Stimulated activated CD8-positive, alpha-beta memory T cell treated with anti-CD3 and anti-CD28 coated beads, Interleukin-12 subunit alpha, Interleukin-12 subunit beta, amount 100 ng/mL, for 24 hours (primary cell): Measurements from ENCODE around the gene SCAMP1.

Experiments
- DNase-seq: peaks from one replicate; pipeline ENCODE4 v3.0.0-alpha.2; 2020; ENCODE audit errors: extremely low read depth

Gene SCAMP1

GRCh38 chr5:78492650-78493049 is 132.2 kb downstream of the SCAMP1 start:
- DNase-seq: no peak

- no peak for DNase-seq
Observed at GRCh38 chr5:78495800-78496199, 135.4 kb downstream of the SCAMP1 start.

- no peak for DNase-seq
Observed at GRCh38 chr5:78496373-78496772, 136.0 kb downstream of the SCAMP1 start.

GRCh38 chr5:78497573-78498533 is 137.4 kb downstream of the SCAMP1 start:
- no peak for DNase-seq

GRCh38 chr5:78499485-78499884 is 139.1 kb downstream of the SCAMP1 start:
- DNase-seq: no peak

DNA sequence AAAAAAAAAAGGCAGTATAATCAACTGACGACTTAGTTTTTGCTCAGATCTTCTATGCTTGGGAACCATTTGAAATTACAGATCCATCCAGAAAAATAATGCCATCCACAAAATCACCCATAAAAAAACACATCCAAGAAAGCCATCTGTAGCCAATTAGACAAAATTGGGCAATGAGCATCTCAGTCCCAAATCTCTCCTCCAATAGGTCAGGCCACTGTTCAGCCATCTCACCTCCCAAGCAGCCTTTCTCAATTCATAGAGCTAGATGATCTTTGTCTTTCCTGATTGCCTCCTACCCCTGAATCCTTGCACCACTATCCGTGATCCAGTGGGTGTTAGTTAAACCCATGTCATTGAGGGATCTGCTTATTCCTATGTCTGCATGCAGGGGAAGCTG is 139.6 kb downstream of the SCAMP1 start:
- no peak for DNase-seq

- no peak for DNase-seq
Observed at GRCh38 chr5:78500871-78501270, 140.5 kb downstream of the SCAMP1 start.

DNA sequence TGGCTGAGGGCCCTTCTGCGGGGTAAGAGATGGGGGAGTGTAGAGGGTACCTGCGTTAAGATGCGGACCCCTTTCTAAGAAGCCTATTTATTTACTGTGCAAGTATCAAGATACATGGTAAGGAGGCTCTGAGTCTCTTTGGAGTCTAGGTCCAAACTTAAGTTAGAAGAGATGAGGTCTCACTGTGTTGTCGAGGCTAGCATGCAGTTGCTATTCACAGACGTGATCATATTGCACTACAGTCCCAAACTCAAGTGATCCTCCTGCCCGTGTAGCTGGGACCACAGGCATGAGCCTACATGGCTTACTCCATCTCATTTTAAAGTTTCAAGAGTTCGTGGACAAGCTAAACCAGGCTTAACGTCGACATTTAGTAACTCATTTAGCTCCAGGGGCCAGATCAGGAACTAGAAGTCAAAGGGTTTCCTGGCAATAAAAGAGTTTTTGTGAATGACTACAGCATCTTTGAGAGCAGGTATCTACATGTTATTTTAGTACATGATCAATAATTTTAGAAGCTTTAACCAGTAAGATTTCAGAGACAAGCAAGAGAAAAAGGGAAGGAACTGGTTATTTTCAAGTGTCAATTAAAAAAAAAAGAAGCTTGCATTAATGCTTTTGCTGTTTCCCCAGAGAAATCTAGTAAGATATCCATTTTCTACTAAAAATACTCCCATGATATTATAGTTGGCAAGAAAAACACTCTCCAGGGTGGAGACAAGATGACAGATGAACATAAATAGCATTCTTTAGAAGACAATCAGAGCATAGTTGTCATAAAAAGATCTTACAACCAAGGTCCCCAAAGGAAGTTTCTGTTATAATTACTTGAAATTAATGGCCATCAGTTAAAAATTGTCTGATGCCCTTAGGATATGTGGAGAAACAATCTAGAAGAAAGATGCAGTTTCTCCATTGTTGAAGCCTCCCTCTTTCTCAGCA is 141.3 kb downstream of the SCAMP1 start:
- no peak for DNase-seq

DNA sequence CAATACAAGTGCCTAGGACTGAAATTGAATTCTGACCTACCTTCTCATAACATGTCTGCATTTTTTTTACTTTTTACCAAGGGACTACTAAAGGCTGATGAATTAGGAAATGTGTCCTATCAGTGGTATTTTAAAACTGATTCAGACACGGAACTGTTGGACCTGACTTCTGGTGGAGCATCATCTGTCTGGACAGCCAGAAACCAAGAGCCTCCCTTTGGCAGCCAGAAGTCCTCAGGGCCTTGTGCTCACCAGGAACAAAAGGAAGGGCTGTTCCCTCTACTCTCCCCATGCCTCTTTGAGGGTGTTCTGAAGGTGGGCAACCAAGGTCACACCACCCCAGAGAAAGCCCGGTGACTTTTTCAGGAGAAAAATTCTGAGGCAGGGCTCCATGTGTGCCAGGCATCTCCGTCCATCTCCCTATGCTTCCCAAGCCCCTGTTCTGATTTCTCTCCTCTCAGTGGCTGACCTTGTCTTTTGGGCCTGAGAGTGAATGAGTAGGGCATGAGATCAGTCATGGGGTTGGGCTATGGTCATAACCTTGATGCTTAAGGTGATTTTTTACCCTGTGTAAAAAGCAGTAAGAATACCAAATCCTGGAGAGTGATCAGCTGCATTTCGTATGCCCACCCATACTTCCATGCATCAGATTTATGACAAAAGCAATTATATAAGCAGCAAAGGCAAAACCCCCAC is 143.7 kb downstream of the SCAMP1 start:
- DNase-seq: no peak

GRCh38 chr5:78504704-78505677 is 144.6 kb downstream of the SCAMP1 start:
- DNase-seq: no peak

DNA sequence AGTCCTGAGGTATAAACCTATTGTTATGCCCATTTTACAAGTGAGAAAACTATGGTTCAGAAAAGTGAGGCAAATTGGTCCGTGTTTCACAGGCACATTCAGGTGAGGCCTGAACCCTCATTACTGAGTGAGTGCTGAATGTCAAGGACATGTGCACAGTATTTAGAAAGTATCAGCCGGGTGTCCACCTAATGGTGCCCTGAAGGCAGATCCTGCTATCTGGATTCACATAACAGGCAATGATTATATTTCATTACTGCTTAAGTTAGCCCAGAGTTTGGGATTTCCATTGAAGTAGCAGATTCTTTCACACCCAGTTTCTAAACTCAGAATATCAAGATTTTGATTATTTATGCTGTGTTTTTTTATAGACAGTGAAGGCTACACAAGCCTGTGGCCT is 145.4 kb downstream of the SCAMP1 start:
- no peak for DNase-seq

DNA sequence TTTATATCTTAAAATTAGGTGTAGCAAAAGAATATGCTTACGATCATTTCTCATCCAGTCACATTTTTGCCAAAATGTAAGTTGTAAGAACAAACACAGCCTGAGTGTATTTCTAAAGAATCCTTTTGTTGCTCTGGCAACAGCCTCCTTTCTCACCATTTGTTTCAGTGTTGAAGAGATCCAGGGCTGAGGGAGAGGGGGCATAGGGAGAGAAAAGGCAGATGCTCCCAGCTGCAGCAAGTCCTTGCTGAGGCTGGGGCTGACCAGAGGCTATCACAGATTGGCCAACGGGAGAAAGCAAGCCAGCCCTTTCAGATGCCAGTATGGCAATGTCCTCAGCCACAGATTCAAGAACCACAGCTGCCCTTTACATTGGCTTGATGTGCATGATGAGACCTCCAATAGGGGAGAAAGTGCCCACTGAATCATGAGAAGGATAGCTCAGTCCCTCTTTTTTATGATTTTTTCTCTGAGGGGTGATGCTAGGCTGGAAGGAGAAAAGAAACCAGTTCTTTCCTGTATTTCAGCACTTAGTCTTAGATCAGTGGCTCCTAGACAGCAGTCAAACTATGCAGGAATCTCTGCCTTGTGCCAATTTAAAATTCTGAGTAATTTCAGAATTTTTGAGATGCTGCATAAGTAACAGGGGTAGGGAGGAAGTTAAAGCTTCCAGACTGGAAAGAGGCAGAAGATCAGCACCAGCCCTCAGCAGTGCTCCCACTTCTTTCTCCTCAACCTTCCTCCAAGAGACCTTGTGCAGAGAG is 146.0 kb downstream of the SCAMP1 start:
- no peak for DNase-seq

GRCh38 chr5:78507531-78507930 is 147.1 kb downstream of the SCAMP1 start:
- DNase-seq: no peak

- DNase-seq: no peak
Observed at GRCh38 chr5:78508186-78508765, 147.9 kb downstream of the SCAMP1 start.

GRCh38 chr5:78509145-78509865 is 148.9 kb downstream of the SCAMP1 start:
- DNase-seq: no peak

- no peak for DNase-seq
Observed at GRCh38 chr5:78509884-78510769, 149.7 kb downstream of the SCAMP1 start.

GRCh38 chr5:78511121-78511906 is 150.9 kb downstream of the SCAMP1 start:
- no peak for DNase-seq
